ENCODE results near the gene ZC3H4. TPM values are rescaled to one million over a fixed set of nuclear protein-coding genes. Genes with fewer than 3 reads are reported as not detected.

ZC3H4 gene
- total and polyA plus RNA-seq, 2 of the 8 experiments (the other 6 are each of a cell fraction or from before 2014, with no cell fraction given), result 6.6 to 92.0 TPM

- Histone ChIP-seq H3K56ac (replicated peaks; ENCODE audit: insufficient read length, low read depth, low read length) (no peak overlapping the region), H4K5ac (ENCODE audit: insufficient read length, low read depth, low read length) (no peak overlapping the region), H2AK5ac (ENCODE audit: low read depth, low read length) (no peak overlapping the region), H3K4me1 (replicated peaks in 1 of 4; ENCODE audit: control insufficient read depth in 3 of 4, insufficient read depth in 4 of 4, low read length in 3 of 4) (peaks cover 13 to 19% (median 16%) of the 10 kb centered on the region in 4 experiments), H3K23me2 (ENCODE audit: low read depth, low read length) (no peaks in the 10 kb centered on the region; the same call in 1 of the 2 replicates), H3K4me2 (ENCODE audit: insufficient read depth in 1 of 2, low read depth in 2 of 2, low read length in 2 of 2) (no peak overlapping the region), H3K9me3 (ENCODE audit: insufficient read depth in 2 of 2, low read depth in 1 of 2, low read length in 1 of 2) (no peaks in the 10 kb centered on the region), H2BK5ac (ENCODE audit: low read depth, low read length) (no peak overlapping the region), H2BK12ac (ENCODE audit: low read depth, low read length) (no peak overlapping the region), H2BK20ac (ENCODE audit: low read length) (no peak overlapping the region), H2BK120ac (replicated peaks; ENCODE audit: low read depth, low read length) (no peak overlapping the region), H3K9ac (replicated peaks in 1 of 4; ENCODE audit: extremely low read depth in 1 of 4, low read depth in 3 of 4, low read length in 3 of 4) (no peak overlapping the region), H4K91ac (replicated peaks; ENCODE audit: insufficient read length, low read length) (no peak overlapping the region), H4K20me1 (replicated peaks in 1 of 2; ENCODE audit: control insufficient read depth in 1 of 2, insufficient read depth in 2 of 2, low read length in 2 of 2) (peaks cover 3 to 6% of the 10 kb centered on the region in 2 experiments), H2BK15ac (ENCODE audit: low read length) (no peak overlapping the region), H3K27ac (ENCODE audit: low read depth, low read length) (no peak overlapping the region), H3K14ac (ENCODE audit: insufficient read length) (no peak overlapping the region), H2AFZ (ENCODE audit: low read length) (no peak overlapping the region), H3K23ac (ENCODE audit: insufficient read length) (no peak overlapping the region), H3K79me2 (ENCODE audit: control insufficient read depth in 1 of 2, insufficient read depth in 2 of 2, low read length in 2 of 2) (peaks cover 9 to 63% of the 10 kb centered on the region in 2 experiments), H3K4me3 (ENCODE audit: extremely low read depth in 1 of 4, insufficient read depth in 2 of 4, low read depth in 3 of 4, low read length in 4 of 4) (no peak overlapping the region), H3K18ac (ENCODE audit: extremely low read depth, low read length) (no peak overlapping the region), H3K4ac (replicated peaks; ENCODE audit: insufficient read length, low read depth, low read length) (no peak overlapping the region), H3K27me3 (replicated peaks in 1 of 4; ENCODE audit: control insufficient read depth in 3 of 4, extremely low read depth in 1 of 4, insufficient read depth in 3 of 4, low read length in 3 of 4) (no peaks in the 10 kb centered on the region), H3K79me1 (ENCODE audit: low read depth, low read length) (peaks cover 6% of the 10 kb centered on the region), H4K8ac (ENCODE audit: extremely low read depth, insufficient read depth, low read length) (no peak overlapping the region), H3K36me3 (ENCODE audit: control insufficient read depth in 2 of 4, insufficient read depth in 4 of 4, low read length in 3 of 4) (peaks cover 13 to 61% (median 24%) of the 10 kb centered on the region in 4 experiments)
- DNase-seq (ENCODE audit: low read depth in 1 of 2, low spot score in 2 of 2) (no peak), FAIRE-seq (no peak)
- CTCF ChIA-PET (ENCODE audit: partially characterized antibody), result interaction anchor here (1.0 to 1.5 kb wide), 2 partner anchors 22 to 170 kb away, joined by 3 to 4 read pairs; no protein-coding TSS in a partner anchor
- 86% methylated on average over 3 of the region's 3 CpGs; no CpG with 5 or more reads in 1 of the 2 experiments for WGBS, 2 experiments (ENCODE audit: extremely low coverage in 1 of 2, insufficient coverage in 1 of 2, insufficient read length in 1 of 2, insufficient replicate concordance in 2 of 2, low coverage in 1 of 2, low lambda C conversion rate in 2 of 2, missing lambda C conversion rate in 1 of 2)
- POLR2A ChIA-PET (ENCODE audit: partially characterized antibody), result interaction anchor here (1.2 to 9.1 kb wide), 3 partner anchors 22 to 49 kb away, joined by 3 to 98 read pairs (median 7); partner anchors contain the start of gene SAE1
- TF ChIP-seq PHF8 (conservative IDR thresholded peaks at IDR 0.05; ENCODE audit: low read depth, low read length), result no peak
- TF ChIP-seq MAFK (IDR thresholded peaks at IDR 0.05; ENCODE audit: low read depth, low read length), result peak; percentile 47; the same call in 1 of the 2 replicates
These were observed 48.4 kb upstream of the ZC3H4 start for GRCh38 chr19:47161876-47162489.
